CD4-positive, alpha-beta T cell treated with Interleukin-4 for 1 hour (primary cell): ENCODE results near the gene OR1E1.
"Not testable (repeated sequence)": the region's sequence is repeated elsewhere in the genome, so short reads cannot be mapped to it uniquely, and the experiment has no call there.

Experiments
- DNase-seq, 2 donors: peaks; one replicate each; pipeline ENCODE4 v3.0.0-alpha.2; 2020 to 2022

OR1E1 gene, protein sequence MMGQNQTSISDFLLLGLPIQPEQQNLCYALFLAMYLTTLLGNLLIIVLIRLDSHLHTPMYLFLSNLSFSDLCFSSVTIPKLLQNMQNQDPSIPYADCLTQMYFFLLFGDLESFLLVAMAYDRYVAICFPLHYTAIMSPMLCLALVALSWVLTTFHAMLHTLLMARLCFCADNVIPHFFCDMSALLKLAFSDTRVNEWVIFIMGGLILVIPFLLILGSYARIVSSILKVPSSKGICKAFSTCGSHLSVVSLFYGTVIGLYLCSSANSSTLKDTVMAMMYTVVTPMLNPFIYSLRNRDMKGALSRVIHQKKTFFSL

DNA sequence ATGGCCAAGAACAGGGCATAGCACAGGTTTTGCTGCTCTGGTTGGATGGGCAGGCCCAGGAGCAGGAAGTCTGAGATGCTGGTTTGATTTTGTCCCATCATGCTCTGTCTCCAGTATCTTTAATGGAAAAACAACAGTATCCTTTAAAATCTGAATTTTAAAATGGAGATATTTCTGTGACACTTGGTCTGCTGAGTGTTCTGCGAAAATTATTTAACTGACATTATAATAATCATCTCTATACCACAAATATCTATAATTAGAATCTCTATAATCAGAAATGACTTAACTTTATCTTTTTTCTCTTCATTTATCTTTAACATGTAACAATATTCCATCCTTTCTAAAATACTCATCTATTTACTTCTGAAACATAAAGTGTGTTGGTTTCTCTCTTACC lies at the start of gene OR1E1:
OR1E1 (minus strand) TSS at position 101 of the 400 bp plus-strand sequence; CDS start at position 101, 0 bp downstream.
- DNase-seq = no peak

DNA sequence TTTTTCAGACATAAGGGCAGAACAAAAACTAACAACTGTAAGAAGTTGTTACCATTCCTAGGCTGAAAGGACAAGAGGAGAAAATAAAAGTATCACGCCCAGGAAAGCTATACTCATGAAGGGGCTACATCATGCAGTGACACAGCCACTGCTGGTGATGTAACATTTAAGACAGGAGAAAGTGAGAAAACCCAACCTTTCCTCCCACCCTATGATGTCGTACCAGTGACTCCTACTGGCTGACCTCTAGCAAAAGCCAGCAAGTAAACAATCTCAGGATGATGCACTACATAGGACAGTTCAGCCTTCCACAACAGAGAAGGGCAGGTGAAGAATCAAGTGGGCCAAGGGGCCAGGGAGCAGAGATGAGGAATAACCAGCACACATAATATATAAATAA lies 49.4 kb upstream of the OR1E1 start:
- no peak for DNase-seq

DNA sequence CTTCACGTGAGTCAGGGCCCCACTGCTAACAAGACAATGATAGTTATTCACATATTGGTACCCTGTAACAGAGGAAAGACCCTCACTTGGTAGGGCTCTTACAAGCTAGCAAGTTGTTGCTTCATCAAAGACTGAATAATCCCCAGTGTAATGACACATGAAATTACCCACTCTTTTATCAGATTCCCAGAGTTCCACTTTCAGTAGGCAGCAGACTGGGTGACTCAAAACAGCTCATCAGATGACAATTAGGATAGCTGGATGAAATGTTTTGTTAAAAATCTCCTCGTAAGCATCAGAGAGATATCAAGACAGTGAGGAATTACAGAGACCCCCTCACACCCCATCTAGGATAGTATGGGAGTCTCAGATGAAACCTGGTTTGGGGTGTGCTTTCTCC lies 42.2 kb upstream of the OR1E1 start:
- DNase-seq = no peak

DNA sequence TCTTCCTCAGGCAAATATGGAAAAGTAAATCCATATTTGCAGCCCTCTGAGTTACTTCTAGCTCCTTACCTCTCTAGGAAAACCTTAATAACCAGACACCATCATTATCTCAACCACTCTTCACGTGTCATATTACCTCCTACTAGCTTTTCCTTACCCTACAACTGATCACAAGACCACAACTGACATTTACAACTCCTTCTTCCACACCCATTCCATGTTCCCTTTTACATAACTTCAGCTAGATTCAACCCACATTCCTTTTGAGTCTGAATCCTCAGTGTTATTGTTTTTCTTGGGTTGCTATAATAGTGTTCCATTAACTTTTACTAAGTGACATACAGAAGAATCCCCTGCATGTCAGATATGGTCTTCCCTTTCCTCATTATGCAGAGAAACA lies 40.2 kb upstream of the OR1E1 start:
- DNase-seq = no peak

DNA sequence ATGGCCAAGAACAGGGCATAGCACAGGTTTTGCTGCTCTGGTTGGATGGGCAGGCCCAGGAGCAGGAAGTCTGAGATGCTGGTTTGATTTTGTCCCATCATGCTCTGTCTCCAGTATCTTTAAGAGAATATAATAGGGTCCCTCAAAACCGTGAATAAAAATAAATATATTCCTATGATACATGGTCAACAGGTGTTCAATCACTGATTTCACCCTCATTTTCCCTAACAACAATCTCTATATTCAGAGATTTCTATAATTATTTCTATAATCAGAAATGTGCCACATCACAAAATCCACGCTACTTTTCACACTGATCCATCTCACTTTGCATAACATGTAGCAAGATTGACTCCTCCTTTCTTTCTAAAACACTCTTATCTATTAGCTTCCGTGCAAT lies 35.5 kb upstream of the OR1E1 start, which contains the start of gene OR1E2:
OR1E2 (minus strand) TSS at position 101 of the 400 bp plus-strand sequence; CDS start at position 101, 0 bp downstream.
- DNase-seq = no peak

DNA sequence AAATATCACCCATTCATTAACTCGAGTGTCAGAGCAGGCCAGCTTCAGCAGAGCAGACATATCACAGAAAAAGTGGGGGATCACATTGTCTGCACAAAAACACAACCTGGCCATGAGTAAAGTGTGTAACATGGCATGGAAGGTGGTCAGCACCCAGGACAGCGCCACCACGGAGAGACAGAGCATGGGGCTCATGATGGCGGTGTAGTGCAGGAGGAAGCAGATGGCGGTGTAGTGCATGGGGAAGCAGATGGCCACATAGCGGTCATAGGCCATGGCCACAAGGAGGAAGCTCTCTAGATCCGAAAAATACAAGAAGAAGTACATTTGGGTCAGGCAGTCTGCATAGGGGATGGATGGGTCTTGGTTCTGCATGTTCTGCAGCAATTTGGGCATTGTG lies 35.0 kb upstream of the OR1E1 start:
- peak; percentile 6 to 14 for DNase-seq

DNA sequence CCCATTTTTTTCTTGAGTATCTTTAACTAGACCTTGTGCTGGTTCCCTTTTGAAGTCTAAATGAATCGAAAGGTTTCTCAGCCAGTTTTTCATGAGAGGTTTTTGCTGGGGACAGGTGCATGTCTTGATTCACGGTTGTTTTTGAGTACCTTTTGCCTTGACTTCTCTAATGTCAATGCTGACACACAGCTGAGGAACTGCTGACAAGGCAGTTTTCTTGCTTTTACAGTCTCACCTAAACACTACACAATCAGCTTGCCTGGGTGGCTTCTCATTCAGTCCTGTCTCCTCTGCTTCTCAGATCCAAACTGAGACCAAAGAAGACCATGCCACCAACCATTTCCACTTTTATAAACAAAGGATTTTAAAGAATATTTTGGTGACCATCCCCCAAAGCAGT lies 20.0 kb upstream of the OR1E1 start:
- DNase-seq = no peak

DNA sequence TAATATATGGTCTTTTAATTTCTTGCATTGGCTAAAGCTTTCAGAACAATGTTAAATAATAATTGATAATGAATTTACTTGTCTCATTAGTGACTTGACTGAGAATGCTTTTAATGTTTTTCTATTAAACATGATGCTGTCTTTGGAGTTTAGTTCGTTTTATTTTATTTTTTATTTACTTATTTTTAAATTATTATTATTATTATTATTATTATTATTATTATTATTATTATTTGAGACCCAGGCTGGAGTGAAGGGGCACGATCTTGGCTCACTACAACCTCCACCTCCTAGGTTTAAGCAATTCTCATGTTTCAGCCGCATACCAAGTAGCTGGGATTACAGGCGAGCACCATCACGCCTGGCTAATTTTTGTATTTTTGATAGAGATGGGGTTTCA lies 17.4 kb upstream of the OR1E1 start:
- DNase-seq = no peak

DNA sequence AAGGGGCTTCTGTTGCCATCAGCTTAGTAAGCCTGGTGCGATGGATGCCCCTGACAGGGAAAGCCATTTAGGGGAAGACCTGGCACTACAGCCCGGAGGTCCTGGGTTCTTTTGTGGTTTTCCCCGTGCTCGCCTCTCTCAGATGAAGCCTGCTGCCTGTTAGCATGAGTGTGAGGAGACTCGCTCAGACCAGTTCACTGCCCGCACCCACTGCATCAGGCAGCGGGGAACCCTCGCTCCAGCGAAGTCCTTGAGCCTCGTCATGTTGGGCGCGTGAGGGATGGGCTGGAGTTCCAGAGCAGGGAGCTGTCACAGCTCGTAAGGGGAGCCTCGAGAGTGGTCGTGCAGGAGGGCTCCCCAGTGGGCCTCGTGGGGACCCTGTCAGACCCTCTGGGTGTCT lies 14.0 kb upstream of the OR1E1 start:
- not testable (repeated sequence) for DNase-seq

DNA sequence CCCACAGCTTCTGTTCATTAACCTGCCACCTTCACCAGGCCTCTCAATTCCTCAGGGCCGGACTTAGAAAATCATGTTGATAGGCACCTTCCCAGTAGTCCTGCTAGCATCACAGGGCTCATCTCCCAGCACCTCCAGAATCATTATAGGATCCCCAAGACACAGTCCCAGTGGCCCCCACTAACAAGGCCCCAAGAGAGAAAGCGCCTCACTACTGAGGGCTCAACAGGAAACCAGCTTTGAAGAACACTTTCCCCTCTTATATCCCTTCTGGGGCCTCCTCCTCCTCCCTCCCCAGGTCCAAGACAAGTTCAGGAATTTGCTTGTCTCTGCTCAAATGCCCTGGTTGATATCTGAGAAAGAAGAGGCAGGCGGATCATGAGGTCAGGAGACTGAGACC lies 12.9 kb upstream of the OR1E1 start, which contains the start of gene OR3A3:
OR3A3 (plus strand) TSS at position 301 of the 400 bp plus-strand sequence.
- DNase-seq = no peak

DNA sequence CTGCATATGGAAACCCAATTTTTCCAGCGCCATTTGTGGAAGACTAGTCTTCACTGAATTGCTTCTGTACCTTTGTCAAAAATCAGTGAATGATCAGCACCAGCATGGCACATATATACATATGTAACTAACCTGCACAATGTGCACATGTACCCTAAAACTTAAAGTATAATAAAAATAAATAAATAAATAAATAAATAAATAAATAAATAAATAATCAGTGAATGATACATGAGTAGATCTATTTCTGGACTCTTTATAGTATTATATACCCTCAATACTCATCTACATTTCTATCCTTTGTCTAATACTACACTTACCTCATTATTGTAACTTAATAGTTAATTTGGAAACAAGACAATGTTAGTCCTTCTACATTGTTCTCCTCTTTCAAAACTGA lies 5.6 kb upstream of the OR1E1 start:
- not testable (repeated sequence) for DNase-seq

DNA sequence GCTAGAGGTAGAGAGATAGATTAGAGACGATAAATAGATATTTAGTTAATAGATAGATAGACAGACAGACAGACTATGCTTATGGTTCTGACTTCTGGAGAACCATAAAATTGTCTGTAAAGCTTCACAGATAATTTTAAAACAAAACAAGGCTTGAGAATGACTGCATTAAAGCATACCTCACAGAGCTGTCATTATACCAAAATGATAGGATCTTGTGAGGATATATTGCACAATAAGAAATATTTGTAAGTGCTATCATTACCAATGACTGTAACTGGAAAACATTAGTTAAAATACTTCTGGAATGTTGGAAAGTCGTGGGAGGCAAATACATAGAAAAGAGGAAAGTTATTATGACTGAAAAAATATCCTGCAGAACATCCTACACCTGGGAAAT lies 3.6 kb upstream of the OR1E1 start:
- DNase-seq = no peak

DNA sequence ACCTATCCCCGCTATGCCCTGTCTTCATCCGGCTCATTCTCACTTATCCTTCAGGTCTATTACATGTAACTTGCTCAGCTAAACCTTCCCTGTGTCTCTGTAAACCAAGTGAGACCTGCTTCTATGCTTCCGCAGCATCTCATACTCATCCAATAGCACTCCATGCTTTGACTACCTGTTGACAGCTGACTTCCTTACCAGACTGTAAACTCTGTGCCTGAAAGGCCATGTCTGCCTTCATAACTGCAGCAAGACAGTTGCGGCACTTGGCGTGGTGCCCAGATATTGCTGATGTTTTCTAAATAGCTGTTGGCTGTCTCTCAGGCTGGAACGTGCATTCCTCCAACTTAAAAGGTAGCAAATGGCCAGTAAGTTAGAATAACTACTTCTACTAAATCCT lies 1.8 kb upstream of the OR1E1 start:
- no peak for DNase-seq

DNA sequence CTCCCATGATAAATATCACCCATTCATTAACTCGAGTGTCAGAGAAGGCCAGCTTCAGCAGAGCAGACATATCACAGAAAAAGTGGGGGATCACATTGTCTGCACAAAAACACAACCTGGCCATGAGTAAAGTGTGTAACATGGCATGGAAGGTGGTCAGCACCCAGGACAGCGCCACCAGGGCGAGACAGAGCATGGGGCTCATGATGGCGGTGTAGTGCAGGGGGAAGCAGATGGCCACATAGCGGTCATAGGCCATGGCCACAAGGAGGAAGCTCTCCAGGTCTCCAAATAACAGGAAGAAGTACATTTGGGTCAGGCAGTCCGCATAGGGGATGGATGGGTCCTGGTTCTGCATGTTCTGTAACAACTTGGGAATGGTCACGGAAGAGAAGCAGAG lies 409 bp downstream of the OR1E1 start:
- not testable (repeated sequence) for DNase-seq

DNA sequence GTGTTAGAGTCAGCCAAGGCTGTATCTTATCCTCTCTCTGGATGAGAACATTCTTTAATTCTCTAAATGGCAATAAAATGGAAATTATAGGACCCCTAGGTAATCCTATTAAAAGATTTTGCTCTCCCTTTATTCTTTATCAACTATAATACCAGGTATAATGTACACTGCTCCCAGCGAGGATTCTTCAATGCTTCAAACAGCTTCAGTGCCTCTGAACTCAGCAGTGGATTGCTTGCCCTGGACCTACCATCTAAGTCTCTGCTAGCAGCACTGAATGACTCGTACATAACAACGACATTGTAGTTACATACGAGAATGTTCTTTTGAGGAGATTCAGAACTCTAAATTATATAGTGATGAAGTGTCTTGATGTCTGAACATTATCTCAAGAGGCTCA lies 8.4 kb downstream of the OR1E1 start:
- no peak for DNase-seq

DNA sequence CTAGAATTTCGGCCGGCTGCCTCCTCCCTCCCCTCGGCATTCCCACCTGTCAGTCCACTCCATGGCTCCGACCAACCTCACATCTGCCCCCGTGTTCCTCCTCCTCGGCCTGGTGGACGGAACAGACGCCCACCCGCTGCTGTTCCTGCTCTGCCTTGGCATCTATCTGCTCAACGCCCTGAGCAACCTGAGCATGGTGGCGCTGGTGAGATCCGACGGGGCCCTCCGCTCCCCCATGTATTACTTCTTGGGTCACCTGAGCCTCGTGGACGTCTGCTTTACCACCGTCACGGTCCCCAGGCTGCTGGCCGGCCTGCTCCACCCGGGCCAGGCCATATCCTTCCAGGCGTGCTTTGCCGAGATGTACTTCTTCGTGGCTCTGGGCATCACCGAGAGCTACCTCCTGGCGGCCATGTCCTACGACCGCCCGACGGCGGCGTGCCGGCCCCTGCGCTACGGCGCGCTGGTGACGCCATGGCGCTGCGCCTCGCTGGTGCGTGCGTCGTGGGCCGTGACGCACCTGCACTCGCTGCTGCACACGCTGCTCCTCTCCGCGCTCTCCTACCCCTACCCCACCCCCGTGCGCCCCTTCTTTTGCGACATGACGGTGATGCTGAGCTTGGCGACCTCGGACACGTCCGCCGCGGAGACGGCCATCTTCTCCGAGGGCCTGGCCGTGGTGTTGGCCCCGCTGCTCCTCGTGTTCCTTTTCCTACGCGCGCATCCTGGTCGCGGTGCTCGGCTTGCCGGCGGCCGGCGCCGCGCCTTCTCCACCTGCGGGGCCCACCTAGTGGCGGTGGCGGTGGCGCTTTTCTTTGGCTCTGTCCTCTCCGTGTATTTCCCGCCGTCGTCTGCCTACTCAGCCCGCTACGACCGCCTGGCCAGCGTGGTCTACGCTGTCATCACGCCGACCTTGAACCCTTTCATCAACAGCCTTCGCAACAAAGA lies 12.1 kb downstream of the OR1E1 start, which contains the start of gene OR3A2:
OR3A2 (minus strand) TSS at position 440 of the 948 bp plus-strand sequence.
- DNase-seq = peak; percentile 18 to 30

DNA sequence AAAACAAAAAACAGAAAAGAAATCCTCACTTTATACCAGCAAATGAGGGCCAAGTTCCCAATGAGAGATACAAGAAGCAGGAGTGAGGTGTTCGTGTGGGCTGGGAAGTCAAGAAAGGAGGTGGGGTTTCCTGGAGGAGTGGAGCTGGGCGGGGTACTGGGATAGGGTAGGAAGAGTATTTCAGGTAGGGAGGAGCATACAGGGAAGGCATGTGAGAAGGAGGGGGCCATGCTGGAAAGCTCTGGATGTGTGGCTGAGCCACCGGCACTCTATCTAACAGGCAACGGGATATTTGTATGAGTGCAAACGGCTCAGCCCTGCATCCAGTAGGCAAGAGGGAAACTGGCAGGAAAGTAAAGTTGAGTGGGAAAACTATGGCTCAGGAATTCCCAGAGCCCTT lies 16.3 kb downstream of the OR1E1 start:
- DNase-seq = no peak

DNA sequence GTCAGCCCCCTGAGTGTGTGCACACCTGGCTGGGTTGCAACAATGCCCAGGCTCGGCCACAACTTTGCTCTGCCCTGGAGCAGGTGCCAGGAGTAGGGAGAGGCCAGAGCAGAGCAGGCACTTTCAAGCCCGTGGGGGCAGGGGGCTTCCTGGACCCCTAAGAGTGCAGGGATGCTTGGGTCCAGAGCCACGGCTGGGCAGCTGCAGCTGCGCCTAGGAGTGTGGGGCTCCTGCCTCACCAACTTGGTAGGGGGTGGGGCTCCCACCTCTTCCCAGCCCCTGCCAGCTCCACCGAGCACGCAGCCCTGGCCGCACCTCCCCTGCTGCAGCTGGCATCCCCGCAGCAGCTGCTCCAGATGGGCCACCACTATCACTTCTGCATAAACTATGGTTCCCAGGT lies 19.9 kb downstream of the OR1E1 start:
- no peak for DNase-seq

DNA sequence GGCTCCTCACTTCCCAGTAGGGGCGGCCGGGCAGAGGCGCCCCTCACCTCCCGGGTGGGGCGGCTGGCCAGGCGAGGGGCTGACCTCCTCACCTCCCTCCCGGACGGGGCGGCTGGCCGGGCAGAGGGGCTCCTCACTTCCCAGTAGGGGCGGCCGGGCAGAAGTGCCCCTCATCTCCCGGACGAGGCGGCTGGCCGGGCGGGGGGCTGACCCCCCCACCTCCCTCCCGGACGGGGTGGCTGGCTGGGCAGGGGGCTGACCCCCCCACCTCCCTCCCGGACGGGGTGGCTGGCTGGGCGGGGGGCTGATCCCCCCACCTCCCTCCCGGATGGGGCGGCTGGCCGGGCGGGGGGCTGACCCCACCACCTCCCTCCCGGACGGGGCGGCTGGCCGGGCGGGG lies 27.0 kb downstream of the OR1E1 start:
- not testable (repeated sequence) for DNase-seq
